H1 (cell line): ENCODE results near the gene LIAS. TPM values are rescaled to one million over a fixed set of nuclear protein-coding genes. Genes with fewer than 3 reads are reported as not detected.
A peak's percentile ranks its signal among the peaks of the same experiment; 100 is the strongest.

ENCODE experiments used
- ATF3 ChIP-seq: IDR thresholded peaks from 2 replicates; pipeline ENCODE4 v1.6.1; 2011; ENCODE audit warnings: low read depth, mild to moderate bottlenecking, low read length; ENCODE audit not compliant: insufficient read depth
- BCL11A ChIP-seq, 2 experiments: IDR thresholded peaks; one replicate each; pipeline ENCODE4 v1.6.1; 2011; ENCODE audit warnings: low read depth in 2 of 2, low read length in 2 of 2, mild to moderate bottlenecking in 2 of 2
- CHD1 ChIP-seq: IDR thresholded peaks from 2 replicates; pipeline ENCODE4 v1.6.1; 2012; ENCODE audit warnings: low read depth, low read length, improper control_type of control experiment
- CHD2 ChIP-seq: IDR thresholded peaks from 2 replicates; pipeline ENCODE4 v1.6.1; 2012; ENCODE audit warnings: low read length, improper control_type of control experiment
- CTCF ChIP-seq, 3 experiments: IDR thresholded peaks; 1 replicate in 2 of 3; 2 replicates in 1 of 3; pipeline versions ENCODE4 v1.5.1 to v1.6.1; 2011; ENCODE audit warnings: low read length in 3 of 3, mild to moderate bottlenecking in 3 of 3, inconsistent platforms in 2 of 3, low read depth in 1 of 3, moderate library complexity in 1 of 3; ENCODE audit not compliant: insufficient read depth in 1 of 3; ENCODE audit errors: control extremely low read depth in 1 of 3
- EP300 ChIP-seq, 2 experiments: IDR thresholded peaks; 1 replicate in 1 of 2; 2 replicates in 1 of 2; pipeline ENCODE4 v1.6.1; 2011 to 2012; ENCODE audit warnings: low read depth in 2 of 2, low read length in 2 of 2, mild to moderate bottlenecking in 2 of 2, borderline replicate concordance in 1 of 2, inconsistent platforms in 1 of 2, moderate library complexity in 1 of 2
- HDAC6 ChIP-seq: IDR thresholded peaks from one replicate; pipeline ENCODE4 v1.7.1; 2012; ENCODE audit warnings: low read depth, mild to moderate bottlenecking, inconsistent platforms, low read length, moderate library complexity
- POLR2A ChIP-seq, 2 experiments: IDR thresholded peaks; 1 replicate in 1 of 2; 2 replicates in 1 of 2; pipeline ENCODE4 v1.6.1; 2011; ENCODE audit warnings: low read depth in 2 of 2, low read length in 2 of 2, mild to moderate bottlenecking in 2 of 2; ENCODE audit errors: control extremely low read depth in 1 of 2
- RAD21 ChIP-seq, 2 experiments: IDR thresholded peaks in 1 of 2; conservative IDR thresholded peaks in 1 of 2; 2 replicates each; pipeline ENCODE4 v1.6.1; 2011; ENCODE audit warnings: low read depth in 2 of 2, low read length in 2 of 2, improper control_type of control experiment in 1 of 2, inconsistent platforms in 1 of 2, mild to moderate bottlenecking in 1 of 2, moderate library complexity in 1 of 2
- RBBP5 ChIP-seq: IDR thresholded peaks from 2 replicates; pipeline ENCODE4 v1.7.1; 2012; ENCODE audit warnings: low read depth, mild to moderate bottlenecking, inconsistent platforms, low read length, moderate library complexity, borderline replicate concordance
- SAP30 ChIP-seq: fragments of 300-600 bp; sonication (generic); IDR thresholded peaks from 2 replicates; pipeline ENCODE4 v1.7.1; 2012; ENCODE audit warnings: low read length, moderate library complexity, mild to moderate bottlenecking, inconsistent platforms; ENCODE audit not compliant: insufficient read depth, insufficient replicate concordance
- SIN3A ChIP-seq, 2 experiments: IDR thresholded peaks in 1 of 2; conservative IDR thresholded peaks in 1 of 2; 2 replicates each; pipeline ENCODE4 v1.6.1; 2011 to 2012; ENCODE audit warnings: low read length in 2 of 2, improper control_type of control experiment in 1 of 2, low read depth in 1 of 2, mild to moderate bottlenecking in 1 of 2
- SP2 ChIP-seq: IDR thresholded peaks from 2 replicates; pipeline ENCODE4 v1.6.1; 2012; ENCODE audit warnings: mild to moderate bottlenecking, low read length, inconsistent platforms
- SUZ12 ChIP-seq: fragments of 200-600 bp; sonication (generic); IDR thresholded peaks from 2 replicates; pipeline ENCODE4 v1.6.1; 2012; ENCODE audit warnings: mild to moderate bottlenecking, inconsistent platforms, low read length, moderate library complexity, mixed read lengths
- TAF7 ChIP-seq: optimal IDR thresholded peaks from 2 replicates; pipeline ENCODE3; 2011; ENCODE audit warnings: low read depth, mild to moderate bottlenecking, inconsistent platforms, low read length, moderate library complexity, borderline replicate concordance
- TBP ChIP-seq: IDR thresholded peaks from 2 replicates; pipeline ENCODE4 v1.6.1; 2011; ENCODE audit warnings: low read depth, low read length, improper control_type of control experiment
- TEAD4 ChIP-seq: IDR thresholded peaks from 2 replicates; pipeline ENCODE4 v1.6.1; 2012; ENCODE audit warnings: low read depth, low read length, inconsistent platforms, mixed read lengths
- USF2 ChIP-seq: IDR thresholded peaks from 2 replicates; pipeline ENCODE4 v1.6.1; 2011; ENCODE audit warnings: low read length, improper control_type of control experiment
- polyA plus RNA-seq, 7 experiments: library from polyadenylated mRNA; depleted of rRNA in 3 of 7; stranded (reverse) in 5 of 7; unstranded in 2 of 7; fragments of >200 nt in 5 of 7; fragments of 200-250 nt in 2 of 7; gene quantifications; 1 replicate in 5 of 7; 2 replicates in 1 of 7; 4 replicates in 1 of 7; pipeline versions ENCODE4 v1.2.1 to v1.2.3, GENCODE V29; 2011 to 2013; ENCODE audit warnings: missing spikeins in 2 of 7, mixed read lengths in 2 of 7
- total RNA-seq: library from RNA; stranded (reverse); fragmentation: NEBNext Ultra II Directional; extraction: Animal tissue kit (Norgen Biotek cat#: 25700); gene quantifications from 2 replicates; pipeline ENCODE4 v1.2.1, GENCODE V29; 2021

Gene LIAS
- total and polyA plus RNA-seq, 2 of the 8 experiments (the other 6 are each of a cell fraction or from before 2014, with no cell fraction given): 10.5 to 24.9 TPM

GRCh38 chr4:39526765-39527295 lies 68.0 kb downstream of the LIAS start (continued):
- TF ChIP-seq CHD2 (no peak), RBBP5 (peak; percentile 95), HDAC6 (no peak), RAD21 (IDR thresholded peaks at IDR 0.05 in 1 of 2, conservative IDR thresholded peaks at IDR 0.05 in 1 of 2; ENCODE audit: low read depth in 2 of 2, low read length in 2 of 2) (peak in 1 of 2 experiments; percentile 6; a peak in 2 of 4 replicates), TEAD4 (no peak), SAP30 (peak; percentile 22), CHD1 (no peak), POLR2A (IDR thresholded peaks at IDR 0.05; ENCODE audit: control extremely low read depth in 1 of 2, low read depth in 2 of 2, low read length in 2 of 2) (no peak; a peak in 1 of 3 replicates), USF2 (no peak), SP2 (no peak), SUZ12 (no peak), SIN3A (conservative IDR thresholded peaks at IDR 0.05 in 1 of 2, IDR thresholded peaks at IDR 0.05 in 1 of 2; ENCODE audit: low read depth in 1 of 2, low read length in 2 of 2) (peak in 1 of 2 experiments; percentile 44; a peak in 2 of 4 replicates), EP300 (IDR thresholded peaks at IDR 0.05; ENCODE audit: borderline replicate concordance in 1 of 2, low read depth in 2 of 2, low read length in 2 of 2) (no peak), TAF7 (no peak), CTCF (IDR thresholded peaks at IDR 0.05; ENCODE audit: control extremely low read depth in 1 of 3, insufficient read depth in 1 of 3, low read depth in 1 of 3, low read length in 3 of 3) (no peak), TBP (no peak), ATF3 (no peak), BCL11A (IDR thresholded peaks at IDR 0.05; ENCODE audit: low read depth in 2 of 2, low read length in 2 of 2) (no peak)
